IPS-NIHi7 (cell line): ENCODE data around the gene VAPB.

Source experiments
- DNase-seq: peaks from one replicate; pipeline ENCODE4 v3.0.0; 2012; ENCODE audit warnings: mixed read lengths; ENCODE audit errors: extremely low spot score

Gene VAPB

GRCh38 chr20:58461104-58461503 lies 72.1 kb downstream of the VAPB start:
- no peak for DNase-seq

- no peak for DNase-seq
These were observed 72.9 kb downstream of the VAPB start for GRCh38 chr20:58461899-58462298.

GRCh38 chr20:58463256-58463655 lies 74.2 kb downstream of the VAPB start:
- no peak for DNase-seq

- no peak for DNase-seq
These were observed 75.8 kb downstream of the VAPB start for GRCh38 chr20:58464838-58465237.

- no peak for DNase-seq
These were observed 77.2 kb downstream of the VAPB start for GRCh38 chr20:58466095-58466708.

GRCh38 chr20:58466729-58467571 lies 77.9 kb downstream of the VAPB start:
- DNase-seq: no peak

GRCh38 chr20:58467572-58468527 lies 78.8 kb downstream of the VAPB start:
- no peak for DNase-seq

GRCh38 chr20:58469616-58470015 lies 80.6 kb downstream of the VAPB start:
- DNase-seq: no peak

- no peak for DNase-seq
These were observed 81.5 kb downstream of the VAPB start for GRCh38 chr20:58470336-58471192.

- no peak for DNase-seq
These were observed 82.5 kb downstream of the VAPB start for GRCh38 chr20:58471193-58472164.

GRCh38 chr20:58472273-58473018 lies 83.4 kb downstream of the VAPB start:
- no peak for DNase-seq

- DNase-seq: no peak
These were observed 84.7 kb downstream of the VAPB start for GRCh38 chr20:58473453-58474425.

- DNase-seq: no peak
These were observed 86.4 kb downstream of the VAPB start for GRCh38 chr20:58475466-58475865.

- DNase-seq: no peak
These were observed 89.2 kb downstream of the VAPB start for GRCh38 chr20:58478141-58478805.

- no peak for DNase-seq
These were observed 90.9 kb downstream of the VAPB start for GRCh38 chr20:58479726-58480440.

- no peak for DNase-seq
These were observed 91.7 kb downstream of the VAPB start for GRCh38 chr20:58480551-58481336.
